GM13977 (cell line): ENCODE measurements around the gene TNFRSF6B.

Source experiments
- DNase-seq: peaks from one replicate; pipeline ENCODE4 v3.0.0; 2012; ENCODE audit warnings: low spot score
- CTCF ChIP-seq: IDR thresholded peaks from 2 replicates; pipeline ENCODE4 v1.5.1; 2012; ENCODE audit warnings: mild to moderate bottlenecking, control low read depth; ENCODE audit not compliant: insufficient read depth; ENCODE audit errors: extremely low read depth, missing control alignments
- in situ Hi-C: fragments of 300-500 bp; cut with MboI; formaldehyde crosslinking; loops from one replicate; pipeline ENCODE4 v1.12.0; 2022; ENCODE audit warnings: low sequenced_read_pairs, low pct_unique_long_range_greater_than_20kb, mixed read lengths, inconsistent platforms; ENCODE audit not compliant: unreplicated experiment

Gene TNFRSF6B

GRCh38 chr20:63697868-63698545, 1.6 kb downstream of the TNFRSF6B start:
- no peak for TF ChIP-seq CTCF
- in situ Hi-C loops: no loop called here
- DNase-seq: no peak

GRCh38 chr20:63698739-63699465, 2.5 kb downstream of the TNFRSF6B start:
- peak; percentile 78 for DNase-seq
- in situ Hi-C loops: no loop called here
- no peak for TF ChIP-seq CTCF

GRCh38 chr20:63699466-63700198, 3.2 kb downstream of the TNFRSF6B start:
- no peak for DNase-seq
- in situ Hi-C loops: no loop called here
- TF ChIP-seq CTCF: no peak

GRCh38 chr20:63700199-63701050, 4.0 kb downstream of the TNFRSF6B start:
- peak; percentile 16 for DNase-seq
- TF ChIP-seq CTCF: no peak
- in situ Hi-C loops: no loop called here

GRCh38 chr20:63701051-63701328, 4.5 kb downstream of the TNFRSF6B start:
- no peak for TF ChIP-seq CTCF
- DNase-seq: peak; percentile 15
- in situ Hi-C loops: no loop called here
